ENCODE data around the gene SF3B4.
A peak's percentile ranks its signal among the peaks of the same experiment; 100 is the strongest.
"Not testable (repeated sequence)": the region's sequence is repeated elsewhere in the genome, so short reads cannot be mapped to it uniquely, and the experiment has no call there.

The SF3B4 gene

DNA sequence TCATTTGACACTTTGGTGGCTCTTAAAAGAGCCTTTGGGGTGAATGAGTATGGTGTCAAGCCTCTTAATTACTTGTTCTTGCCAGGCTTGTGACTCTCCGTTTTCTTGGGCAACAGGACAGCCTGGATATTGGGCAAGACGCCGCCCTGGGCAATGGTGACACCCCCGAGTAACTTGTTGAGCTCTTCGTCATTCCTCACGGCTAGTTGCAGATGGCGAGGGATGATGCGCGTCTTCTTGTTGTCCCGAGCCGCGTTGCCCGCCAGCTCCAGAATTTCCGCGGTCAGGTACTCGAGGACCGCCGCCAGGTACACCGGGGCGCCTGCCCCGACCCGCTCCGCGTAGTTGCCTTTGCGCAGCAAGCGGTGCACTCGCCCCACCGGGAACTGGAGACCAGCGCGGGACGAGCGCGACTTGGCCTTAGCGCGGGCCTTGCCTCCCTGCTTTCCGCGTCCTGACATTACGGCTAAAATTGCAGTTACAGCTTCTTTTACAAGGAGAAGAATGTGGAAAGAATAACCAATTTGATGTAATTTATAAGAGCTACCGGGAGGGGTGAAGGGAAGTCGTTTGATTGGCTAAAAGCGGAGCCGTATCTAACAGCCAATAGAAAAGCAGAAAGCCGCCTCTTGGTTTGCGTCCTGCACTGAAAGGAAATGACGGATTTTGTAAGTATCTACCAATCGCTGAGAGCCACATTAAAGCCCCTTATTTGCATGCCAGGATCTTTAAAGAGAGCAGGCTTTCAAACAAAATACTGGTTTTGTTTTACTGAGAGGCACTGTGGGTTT lies 40.0 kb downstream of the SF3B4 start:
- Mint-ChIP-seq H3K9me3 (no peaks in the 10 kb centered on the region), H3K27me3 (ENCODE audit: low read depth) (no peaks in the 10 kb centered on the region), H3K36me3 (ENCODE audit: low read depth) (peaks cover 2% of the 10 kb centered on the region), H3K4me1 (ENCODE audit: low read depth) (peaks cover 8% of the 10 kb centered on the region), H3K4me3 (no peak overlapping the region), H3K27ac (no peak overlapping the region)

- H3K27me3 Mint-ChIP-seq (ENCODE audit: low read depth); H3K27ac Mint-ChIP-seq; H3K9me3 Mint-ChIP-seq; H3K36me3 Mint-ChIP-seq (ENCODE audit: low read depth); H3K4me3 Mint-ChIP-seq: not testable (repeated sequence)
- H3K4me1 Mint-ChIP-seq (ENCODE audit: low read depth): peaks cover 11% of the 10 kb centered on the region
Observed at GRCh38 chr1:149887196-149887455, 40.5 kb downstream of the SF3B4 start.

DNA sequence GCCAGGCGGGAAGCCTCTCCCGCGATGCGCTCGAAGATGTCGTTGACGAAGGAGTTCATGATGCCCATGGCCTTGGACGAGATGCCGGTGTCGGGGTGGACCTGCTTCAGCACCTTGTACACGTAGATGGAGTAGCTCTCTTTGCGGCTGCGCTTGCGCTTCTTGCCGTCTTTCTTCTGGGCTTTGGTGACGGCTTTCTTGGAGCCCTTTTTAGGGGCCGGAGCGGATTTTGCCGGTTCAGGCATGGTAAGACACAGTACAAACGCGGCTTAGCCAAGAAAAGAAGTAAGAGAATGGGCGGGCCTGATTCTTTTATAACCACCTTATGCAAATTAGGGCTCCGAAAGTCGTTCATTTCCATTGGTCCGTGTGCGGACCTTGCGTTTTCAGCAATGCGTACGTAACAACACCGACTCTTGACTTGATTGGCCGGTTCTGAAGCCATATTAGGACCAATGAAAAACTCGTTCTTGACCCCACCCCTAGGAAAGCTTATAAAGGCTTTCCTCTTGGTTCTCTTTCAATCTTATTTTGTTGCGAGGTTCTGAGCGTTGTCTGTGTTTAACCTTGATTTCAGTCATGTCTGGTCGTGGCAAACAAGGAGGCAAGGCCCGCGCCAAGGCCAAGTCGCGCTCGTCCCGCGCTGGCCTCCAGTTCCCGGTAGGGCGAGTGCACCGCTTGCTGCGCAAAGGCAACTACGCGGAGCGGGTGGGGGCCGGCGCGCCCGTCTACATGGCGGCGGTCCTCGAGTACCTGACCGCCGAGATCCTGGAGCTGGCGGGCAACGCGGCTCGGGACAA lies 41.0 kb downstream of the SF3B4 start:
- Mint-ChIP-seq H3K4me3 (no peak overlapping the region), H3K9me3 (no peaks in the 10 kb centered on the region), H3K27me3 (ENCODE audit: low read depth) (no peaks in the 10 kb centered on the region), H3K4me1 (ENCODE audit: low read depth) (peaks cover 15% of the 10 kb centered on the region), H3K27ac (no peak overlapping the region), H3K36me3 (ENCODE audit: low read depth) (peaks cover 6% of the 10 kb centered on the region)

DNA sequence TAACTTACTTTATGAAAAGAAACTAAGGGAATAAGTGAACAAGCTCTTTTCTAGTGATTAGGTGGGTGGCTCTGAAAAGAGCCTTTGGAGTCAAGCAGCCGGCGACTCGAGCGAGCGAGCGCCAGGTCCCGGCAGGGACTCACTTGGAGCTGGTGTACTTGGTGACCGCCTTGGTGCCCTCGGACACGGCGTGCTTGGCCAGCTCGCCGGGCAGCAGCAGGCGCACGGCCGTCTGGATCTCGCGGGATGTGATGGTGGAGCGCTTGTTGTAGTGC lies 41.5 kb downstream of the SF3B4 start:
- not testable (repeated sequence) for H3K27me3 Mint-ChIP-seq (ENCODE audit: low read depth); H3K9me3 Mint-ChIP-seq; H3K4me3 Mint-ChIP-seq; H3K36me3 Mint-ChIP-seq (ENCODE audit: low read depth); H3K27ac Mint-ChIP-seq
- H3K4me1 Mint-ChIP-seq (ENCODE audit: low read depth): peaks cover 16% of the 10 kb centered on the region

GRCh38 chr1:149885339-149886120 lies 42.1 kb downstream of the SF3B4 start:
- Mint-ChIP-seq H3K27me3 (ENCODE audit: low read depth) (no peaks in the 10 kb centered on the region), H3K4me3 (no peak overlapping the region), H3K36me3 (ENCODE audit: low read depth) (peaks cover 6% of the 10 kb centered on the region), H3K9me3 (no peaks in the 10 kb centered on the region), H3K4me1 (ENCODE audit: low read depth) (peaks cover 16% of the 10 kb centered on the region), H3K27ac (no peak overlapping the region)

GRCh38 chr1:149884433-149885338 lies 42.9 kb downstream of the SF3B4 start:
- no peak overlapping the region for H3K27ac Mint-ChIP-seq
- H3K36me3 Mint-ChIP-seq (ENCODE audit: low read depth): peaks cover 6% of the 10 kb centered on the region
- no peaks in the 10 kb centered on the region for H3K27me3 Mint-ChIP-seq (ENCODE audit: low read depth)
- peaks cover 16% of the 10 kb centered on the region for H3K4me1 Mint-ChIP-seq (ENCODE audit: low read depth)
- no peaks in the 10 kb centered on the region for H3K9me3 Mint-ChIP-seq
- H3K4me3 Mint-ChIP-seq: no peak overlapping the region

GRCh38 chr1:149883598-149884247 lies 43.9 kb downstream of the SF3B4 start:
- Mint-ChIP-seq H3K27ac (no peak overlapping the region), H3K36me3 (ENCODE audit: low read depth) (peaks cover 8% of the 10 kb centered on the region), H3K9me3 (no peaks in the 10 kb centered on the region), H3K27me3 (ENCODE audit: low read depth) (no peaks in the 10 kb centered on the region), H3K4me3 (peak overlapping the region; percentile 6), H3K4me1 (ENCODE audit: low read depth) (peaks cover 23% of the 10 kb centered on the region)

DNA sequence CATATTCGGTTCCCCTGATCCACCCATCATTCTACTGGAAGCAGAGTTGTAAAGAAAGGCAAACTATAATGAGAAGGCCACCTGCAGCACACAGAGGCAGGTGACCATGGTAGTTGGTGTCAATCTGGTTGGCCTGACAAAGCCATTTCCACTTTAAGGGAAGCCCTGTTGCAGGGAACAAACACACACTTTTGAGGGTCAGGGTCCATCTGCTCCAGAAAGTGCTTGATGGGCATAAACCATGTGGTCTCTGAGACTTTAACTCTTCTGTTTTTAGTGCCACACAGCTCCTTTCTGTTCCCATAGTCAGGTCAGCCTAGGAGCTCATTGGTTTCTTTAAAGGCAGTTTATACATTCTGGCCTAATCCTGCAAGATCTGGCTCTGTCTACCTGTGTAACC lies 45.7 kb downstream of the SF3B4 start:
- Mint-ChIP-seq H3K4me3 (no peak overlapping the region), H3K27ac (no peak overlapping the region), H3K36me3 (ENCODE audit: low read depth) (peaks cover 6% of the 10 kb centered on the region), H3K27me3 (ENCODE audit: low read depth) (no peaks in the 10 kb centered on the region), H3K4me1 (ENCODE audit: low read depth) (peaks cover 23% of the 10 kb centered on the region), H3K9me3 (no peaks in the 10 kb centered on the region)

DNA sequence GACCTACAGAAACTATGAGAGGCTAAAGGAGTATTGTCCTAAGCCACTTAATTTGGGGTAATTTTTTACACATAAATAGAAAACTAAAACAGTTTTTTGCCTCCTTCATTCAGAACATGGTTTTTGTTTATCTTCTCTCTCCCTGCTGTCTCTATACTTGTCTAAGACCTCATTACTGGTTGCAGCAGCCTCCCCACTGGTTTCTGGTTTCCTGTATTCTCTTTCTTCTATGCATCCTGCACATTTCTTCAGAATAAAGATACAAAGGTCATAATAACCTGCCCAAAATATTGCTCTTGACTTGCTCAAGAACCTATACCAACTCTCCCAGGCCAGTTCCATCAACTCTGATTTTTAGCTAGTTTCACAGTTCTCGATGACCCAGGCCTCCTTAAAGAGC lies 48.0 kb downstream of the SF3B4 start:
- H3K36me3 Mint-ChIP-seq (ENCODE audit: low read depth): peaks cover 6% of the 10 kb centered on the region
- peak overlapping the region; percentile 50 for H3K4me3 Mint-ChIP-seq
- no peaks in the 10 kb centered on the region for H3K27me3 Mint-ChIP-seq (ENCODE audit: low read depth)
- no peaks in the 10 kb centered on the region for H3K9me3 Mint-ChIP-seq
- H3K4me1 Mint-ChIP-seq (ENCODE audit: low read depth): peaks cover 23% of the 10 kb centered on the region
- H3K27ac Mint-ChIP-seq: peak overlapping the region; percentile 72

DNA sequence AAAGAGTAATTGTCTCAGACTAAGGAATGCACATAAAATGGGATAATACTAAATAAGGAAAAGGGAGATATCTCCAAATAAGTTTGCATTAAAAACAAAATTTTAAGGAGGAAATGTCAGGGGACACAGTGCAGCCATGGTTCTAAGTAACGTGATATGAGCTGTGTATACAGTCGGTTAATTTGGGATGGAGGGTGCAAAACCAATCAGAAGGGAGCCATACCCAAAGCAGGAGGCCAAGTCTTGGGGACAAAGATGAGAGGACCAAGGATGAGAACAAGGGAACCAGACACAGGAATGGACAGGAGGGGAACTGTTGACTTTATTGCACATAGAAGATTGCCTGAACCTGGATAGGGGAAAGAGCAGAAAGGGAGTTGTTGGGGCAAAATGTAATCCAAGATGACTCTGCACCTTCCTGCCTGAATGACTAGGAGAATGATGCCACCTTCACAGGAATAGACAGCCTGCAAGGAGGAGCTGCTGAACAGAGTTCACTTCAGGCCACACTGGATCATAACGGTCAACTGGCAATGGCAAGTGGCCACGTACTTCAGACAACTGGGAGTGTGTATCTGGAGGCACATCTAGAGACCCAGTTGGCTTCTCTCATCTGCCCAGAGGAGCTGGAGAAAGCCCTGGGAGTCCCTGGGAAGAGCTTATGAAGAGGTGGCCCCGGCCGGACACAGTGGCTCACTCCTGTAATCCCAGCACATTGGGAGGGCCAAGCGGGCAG lies 50.2 kb downstream of the SF3B4 start:
- Mint-ChIP-seq H3K9me3 (no peaks in the 10 kb centered on the region), H3K4me1 (ENCODE audit: low read depth) (peaks cover 19% of the 10 kb centered on the region), H3K27me3 (ENCODE audit: low read depth) (no peaks in the 10 kb centered on the region), H3K4me3 (no peak overlapping the region), H3K27ac (no peak overlapping the region), H3K36me3 (ENCODE audit: low read depth) (peaks cover 5% of the 10 kb centered on the region)
